ENCODE measurements around the gene MDM2.

MDM2 gene

DNA sequence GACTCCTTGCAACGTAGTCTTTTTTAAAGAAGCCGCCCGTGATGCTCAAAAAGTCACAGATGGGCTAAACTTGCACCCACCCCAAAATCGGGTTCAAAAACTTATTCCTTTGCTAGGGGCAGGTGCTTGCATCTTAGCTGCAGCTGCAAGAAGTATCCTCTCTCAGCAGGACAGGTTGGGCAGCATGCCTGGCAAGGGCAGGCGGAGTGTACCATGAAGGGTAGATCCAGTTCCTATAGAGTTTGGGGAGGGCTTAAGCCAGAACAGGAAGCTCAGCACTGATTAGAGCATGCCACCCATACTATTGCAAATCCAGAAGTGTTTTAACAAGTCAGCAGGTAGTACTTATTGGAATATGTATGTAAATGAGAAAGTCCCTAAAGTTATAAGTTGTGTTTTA lies 76.3 kb downstream of the MDM2 start:
- Histone ChIP-seq H3K9ac (ENCODE audit: low read depth, low read length) (no peak overlapping the region), H3K27ac (ENCODE audit: low read depth, low read length) (no peak overlapping the region), H3K36me3 (ENCODE audit: insufficient read depth, low read length) (no peaks in the 10 kb centered on the region), H3K4me3 (ENCODE audit: low read length) (no peak overlapping the region), H3K9me3 (ENCODE audit: insufficient read depth, low read depth, low read length) (no peaks in the 10 kb centered on the region), H3K4me1 (ENCODE audit: insufficient read depth, low read length) (no peaks in the 10 kb centered on the region), H3K27me3 (ENCODE audit: insufficient read depth, low read length) (no peaks in the 10 kb centered on the region)
- 95% methylated on average over 5 of the region's 5 CpGs for WGBS

- Histone ChIP-seq H3K27me3 (ENCODE audit: insufficient read depth, low read length) (no peaks in the 10 kb centered on the region), H3K9me3 (ENCODE audit: insufficient read depth, low read depth, low read length) (no peaks in the 10 kb centered on the region), H3K4me3 (ENCODE audit: low read length) (no peak overlapping the region), H3K9ac (ENCODE audit: low read depth, low read length) (no peak overlapping the region), H3K36me3 (ENCODE audit: insufficient read depth, low read length) (no peaks in the 10 kb centered on the region), H3K4me1 (ENCODE audit: insufficient read depth, low read length) (no peaks in the 10 kb centered on the region), H3K27ac (ENCODE audit: low read depth, low read length) (no peak overlapping the region)
- WGBS, result 80% methylated on average over 3 of the region's 3 CpGs
These were observed 77.4 kb downstream of the MDM2 start for GRCh38 chr12:68885381-68885780.

- WGBS, result 92% methylated on average over 5 of the region's 5 CpGs
- Histone ChIP-seq H3K27ac (ENCODE audit: low read depth, low read length) (no peak overlapping the region), H3K27me3 (ENCODE audit: insufficient read depth, low read length) (no peaks in the 10 kb centered on the region)
These were observed 78.9 kb downstream of the MDM2 start for GRCh38 chr12:68886636-68887572.

DNA sequence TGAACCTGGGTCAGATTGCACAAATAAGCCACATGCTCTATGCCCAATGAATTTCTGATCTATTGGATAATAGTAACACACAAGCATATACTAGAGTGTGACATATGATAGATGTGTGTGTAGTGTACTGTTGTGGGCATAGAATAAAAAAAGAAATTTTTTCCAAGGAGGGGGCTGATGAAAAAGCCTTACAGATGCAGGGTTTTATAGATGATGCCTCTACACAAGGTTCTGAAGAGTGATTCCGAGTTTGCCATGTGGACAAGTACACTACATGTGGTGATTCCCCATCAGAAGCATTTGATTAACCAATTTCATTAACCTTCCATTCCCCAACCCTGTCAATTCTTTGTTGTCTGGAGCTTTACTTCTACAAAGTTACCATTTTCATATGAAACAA lies 79.7 kb downstream of the MDM2 start:
- H3K27me3 ChIP-seq (ENCODE audit: insufficient read depth, low read length), result no peaks in the 10 kb centered on the region
- H3K4me3 ChIP-seq (ENCODE audit: low read length), result no peak overlapping the region
- no peaks in the 10 kb centered on the region for H3K9me3 ChIP-seq (ENCODE audit: insufficient read depth, low read depth, low read length)
- 88% methylated on average over 1 of the region's 1 CpG for WGBS
- no peak overlapping the region for H3K27ac ChIP-seq (ENCODE audit: low read depth, low read length)
- no peaks in the 10 kb centered on the region for H3K4me1 ChIP-seq (ENCODE audit: insufficient read depth, low read length)
- no peak overlapping the region for H3K9ac ChIP-seq (ENCODE audit: low read depth, low read length)
- no peaks in the 10 kb centered on the region for H3K36me3 ChIP-seq (ENCODE audit: insufficient read depth, low read length)

More at GRCh38 chr12:68886636-68887572, 78.9 kb downstream of the MDM2 start:
- Histone ChIP-seq H3K36me3 (ENCODE audit: insufficient read depth, low read length) (no peaks in the 10 kb centered on the region), H3K4me3 (ENCODE audit: low read length) (no peak overlapping the region), H3K9ac (ENCODE audit: low read depth, low read length) (no peak overlapping the region), H3K4me1 (ENCODE audit: insufficient read depth, low read length) (no peaks in the 10 kb centered on the region), H3K9me3 (ENCODE audit: insufficient read depth, low read depth, low read length) (no peaks in the 10 kb centered on the region)

DNA sequence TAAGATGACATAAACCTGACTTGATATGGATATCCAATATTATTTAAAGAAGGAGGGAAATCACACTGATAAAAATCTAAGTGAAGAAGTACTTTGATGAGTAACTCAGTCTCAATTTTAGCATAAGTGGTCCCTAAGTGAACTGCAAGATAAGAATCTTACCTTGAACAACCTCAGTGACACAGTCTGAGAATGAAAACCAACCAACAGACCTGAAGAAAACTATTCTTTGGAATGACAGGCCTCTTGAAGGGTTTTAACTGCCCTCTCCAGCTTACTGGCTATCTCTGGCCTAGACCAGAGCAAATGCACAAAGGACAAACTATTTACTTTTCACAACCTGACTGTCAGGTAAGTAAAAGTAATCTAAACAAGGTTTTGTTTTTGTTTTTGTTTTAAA lies 80.3 kb downstream of the MDM2 start:
- Histone ChIP-seq H3K27ac (ENCODE audit: low read depth, low read length) (no peak overlapping the region), H3K9ac (ENCODE audit: low read depth, low read length) (no peak overlapping the region), H3K4me3 (ENCODE audit: low read length) (no peak overlapping the region), H3K36me3 (ENCODE audit: insufficient read depth, low read length) (no peaks in the 10 kb centered on the region), H3K4me1 (ENCODE audit: insufficient read depth, low read length) (no peaks in the 10 kb centered on the region), H3K9me3 (ENCODE audit: insufficient read depth, low read depth, low read length) (no peaks in the 10 kb centered on the region), H3K27me3 (ENCODE audit: insufficient read depth, low read length) (no peaks in the 10 kb centered on the region)

DNA sequence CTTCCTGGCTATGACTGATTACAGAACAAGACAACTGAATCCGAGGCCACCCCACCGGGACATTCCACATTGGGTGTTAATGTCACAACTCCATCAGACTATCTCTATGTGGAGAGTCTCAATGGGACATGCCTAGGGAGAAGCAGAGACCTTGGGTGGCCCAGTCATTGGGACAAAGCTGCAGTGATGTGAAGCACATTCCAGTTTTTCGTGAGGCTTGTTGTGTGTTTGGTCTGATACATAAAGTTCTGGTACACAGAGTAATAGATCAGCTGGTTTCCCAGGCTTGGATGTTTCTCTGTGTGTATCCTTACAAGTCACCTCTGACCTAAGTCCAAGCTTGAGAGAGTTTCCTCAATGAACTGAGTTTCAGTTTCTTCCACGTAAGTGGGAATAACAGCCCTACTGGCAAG lies 82.7 kb downstream of the MDM2 start:
- Histone ChIP-seq H3K27ac (ENCODE audit: low read depth, low read length) (no peak overlapping the region), H3K4me1 (ENCODE audit: insufficient read depth, low read length) (no peaks in the 10 kb centered on the region), H3K4me3 (ENCODE audit: low read length) (no peak overlapping the region), H3K9me3 (ENCODE audit: insufficient read depth, low read depth, low read length) (no peaks in the 10 kb centered on the region), H3K27me3 (ENCODE audit: insufficient read depth, low read length) (no peaks in the 10 kb centered on the region), H3K36me3 (ENCODE audit: insufficient read depth, low read length) (no peaks in the 10 kb centered on the region), H3K9ac (ENCODE audit: low read depth, low read length) (no peak overlapping the region)
- WGBS, result 91% methylated on average over 4 of the region's 4 CpGs

DNA sequence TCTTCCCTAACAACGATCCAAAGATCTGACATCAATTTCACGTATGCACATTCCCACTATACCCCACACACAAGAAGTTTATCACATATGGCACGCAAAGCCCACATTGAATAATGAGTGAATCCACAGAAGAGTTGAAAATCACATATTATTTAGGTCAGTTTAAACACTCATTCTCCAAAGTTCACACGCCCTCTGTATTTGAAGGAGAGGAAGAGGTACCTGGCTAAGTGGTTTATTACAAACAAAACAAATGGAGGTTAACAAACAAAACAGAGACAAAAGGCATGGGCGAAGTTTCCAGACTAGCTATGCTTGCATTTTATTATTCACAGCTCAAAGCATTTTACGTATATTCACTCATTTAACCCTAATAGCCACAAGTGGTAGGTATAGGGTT lies 83.2 kb downstream of the MDM2 start:
- Histone ChIP-seq H3K27ac (ENCODE audit: low read depth, low read length) (no peak overlapping the region), H3K9ac (ENCODE audit: low read depth, low read length) (no peak overlapping the region), H3K27me3 (ENCODE audit: insufficient read depth, low read length) (no peaks in the 10 kb centered on the region), H3K4me1 (ENCODE audit: insufficient read depth, low read length) (no peaks in the 10 kb centered on the region), H3K9me3 (ENCODE audit: insufficient read depth, low read depth, low read length) (no peaks in the 10 kb centered on the region), H3K4me3 (ENCODE audit: low read length) (no peak overlapping the region), H3K36me3 (ENCODE audit: insufficient read depth, low read length) (no peaks in the 10 kb centered on the region)
- WGBS, result 96% methylated on average over 4 of the region's 6 CpGs

DNA sequence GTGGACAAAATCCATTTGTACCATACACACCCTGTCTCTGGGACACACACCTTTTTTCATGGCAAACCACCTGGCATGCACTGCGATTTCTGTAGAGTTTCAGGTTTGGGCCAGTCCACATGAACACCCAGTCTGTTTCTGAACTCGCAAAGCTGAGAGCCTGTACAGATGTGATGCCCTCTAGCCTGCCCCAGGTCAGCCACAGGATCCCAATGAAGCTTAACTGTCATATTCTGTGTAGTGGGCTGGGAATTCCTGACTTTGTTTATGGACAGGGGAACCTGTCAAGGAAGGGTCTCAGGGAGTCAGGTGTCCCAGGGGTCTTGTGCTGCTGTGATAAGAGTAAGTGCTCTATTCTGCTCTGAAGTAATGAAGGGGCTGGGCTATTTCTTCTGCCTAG lies 85.2 kb downstream of the MDM2 start:
- no peaks in the 10 kb centered on the region for H3K27me3 ChIP-seq (ENCODE audit: insufficient read depth, low read length)
- no peak overlapping the region for H3K27ac ChIP-seq (ENCODE audit: low read depth, low read length)
- no peaks in the 10 kb centered on the region for H3K36me3 ChIP-seq (ENCODE audit: insufficient read depth, low read length)
- no peak overlapping the region for H3K9ac ChIP-seq (ENCODE audit: low read depth, low read length)
- H3K4me1 ChIP-seq (ENCODE audit: insufficient read depth, low read length), result no peaks in the 10 kb centered on the region; the same call in 1 of the 2 replicates
- 94% methylated on average over 2 of the region's 2 CpGs for WGBS
- H3K4me3 ChIP-seq (ENCODE audit: low read length), result no peak overlapping the region
- no peaks in the 10 kb centered on the region for H3K9me3 ChIP-seq (ENCODE audit: insufficient read depth, low read depth, low read length)

DNA sequence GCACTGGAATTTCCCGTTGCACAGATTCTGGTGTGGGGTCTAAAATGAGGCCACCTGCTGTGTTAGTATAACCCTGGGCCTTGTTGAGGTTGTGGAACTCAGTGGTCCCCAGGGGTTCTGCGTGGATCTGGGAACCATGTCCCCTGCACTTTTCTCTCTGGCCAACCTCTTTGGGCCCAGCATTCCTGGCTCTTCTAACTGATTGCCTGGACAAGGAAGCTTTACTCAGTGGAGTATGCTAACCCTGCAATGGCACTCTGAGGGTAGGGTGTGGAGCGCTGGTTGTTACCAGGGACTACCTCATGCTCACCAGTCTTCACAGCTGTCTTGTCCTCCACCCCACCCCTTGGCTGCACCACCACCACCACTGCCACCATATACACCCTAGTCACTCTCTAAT lies 85.8 kb downstream of the MDM2 start:
- no peak overlapping the region for H3K27ac ChIP-seq (ENCODE audit: low read depth, low read length)
- no peak overlapping the region for H3K9ac ChIP-seq (ENCODE audit: low read depth, low read length)
- no peak overlapping the region for H3K4me3 ChIP-seq (ENCODE audit: low read length)
- 87% methylated on average over 3 of the region's 3 CpGs for WGBS
- no peaks in the 10 kb centered on the region; the same call in 1 of the 2 replicates for H3K4me1 ChIP-seq (ENCODE audit: insufficient read depth, low read length)
- H3K27me3 ChIP-seq (ENCODE audit: insufficient read depth, low read length), result no peaks in the 10 kb centered on the region
- H3K9me3 ChIP-seq (ENCODE audit: insufficient read depth, low read depth, low read length), result no peaks in the 10 kb centered on the region
- no peaks in the 10 kb centered on the region for H3K36me3 ChIP-seq (ENCODE audit: insufficient read depth, low read length)

- Histone ChIP-seq H3K9me3 (ENCODE audit: insufficient read depth, low read depth, low read length) (no peaks in the 10 kb centered on the region), H3K9ac (ENCODE audit: low read depth, low read length) (no peak overlapping the region), H3K4me1 (ENCODE audit: insufficient read depth, low read length) (no peaks in the 10 kb centered on the region; the same call in 1 of the 2 replicates), H3K36me3 (ENCODE audit: insufficient read depth, low read length) (no peaks in the 10 kb centered on the region), H3K4me3 (ENCODE audit: low read length) (no peak overlapping the region), H3K27me3 (ENCODE audit: insufficient read depth, low read length) (no peaks in the 10 kb centered on the region), H3K27ac (ENCODE audit: low read depth, low read length) (no peak overlapping the region)
- WGBS, result 95% methylated on average over 7 of the region's 7 CpGs
These were observed 86.4 kb downstream of the MDM2 start for GRCh38 chr12:68894276-68894855.

DNA sequence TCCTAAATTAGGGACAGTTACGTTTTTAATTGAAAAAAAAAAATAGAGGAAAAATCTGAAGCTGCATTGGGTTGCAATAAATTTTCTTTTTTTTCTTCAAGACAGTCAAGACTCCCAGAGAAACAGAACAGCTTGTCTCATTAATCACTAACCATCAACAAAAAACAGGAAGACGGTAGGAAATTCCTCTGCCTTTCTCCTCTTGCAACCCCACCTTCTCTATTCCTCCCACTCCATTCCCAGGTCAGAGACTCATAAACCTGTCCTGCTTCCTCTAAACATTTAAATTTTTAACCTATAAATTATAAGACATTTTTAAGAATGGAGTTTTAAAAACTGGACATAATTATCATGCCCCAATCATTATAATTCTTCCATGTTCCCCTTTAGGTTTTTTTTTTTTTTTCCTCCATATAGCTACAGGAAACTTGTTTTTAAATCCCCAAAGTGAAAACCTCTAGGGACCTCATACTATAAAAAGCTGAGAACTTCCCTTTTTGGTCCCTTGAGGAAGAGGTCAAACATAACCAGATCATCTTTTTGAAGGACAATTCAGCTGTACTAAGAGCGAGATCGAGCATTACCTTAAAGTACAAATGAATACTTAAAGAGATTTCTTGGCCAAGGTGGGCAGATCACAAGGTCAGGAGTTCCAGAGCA lies 89.0 kb downstream of the MDM2 start:
- no peak overlapping the region for H3K27ac ChIP-seq (ENCODE audit: low read depth, low read length)
- WGBS, result 83% methylated on average over 4 of the region's 4 CpGs
- H3K4me1 ChIP-seq (ENCODE audit: insufficient read depth, low read length), result peaks cover 3% of the 10 kb centered on the region; the same call in 1 of the 2 replicates
- H3K27me3 ChIP-seq (ENCODE audit: insufficient read depth, low read length), result no peaks in the 10 kb centered on the region
- H3K9me3 ChIP-seq (ENCODE audit: insufficient read depth, low read depth, low read length), result no peaks in the 10 kb centered on the region
- H3K9ac ChIP-seq (ENCODE audit: low read depth, low read length), result no peak overlapping the region
- no peak overlapping the region for H3K4me3 ChIP-seq (ENCODE audit: low read length)
- no peaks in the 10 kb centered on the region for H3K36me3 ChIP-seq (ENCODE audit: insufficient read depth, low read length)
